Stimulated activated CD4-positive, alpha-beta T cell treated with anti-CD3 and anti-CD28 coated beads, TNF-alpha, amount 100 ng/mL, for 48 hours (primary cell): Measurements from ENCODE around the gene YAE1.

ENCODE experiments used
- DNase-seq, 3 donors: peaks; one replicate each; pipeline ENCODE4 v3.0.0-alpha.2; 2020; ENCODE audit warnings: low read depth in 3 of 3

Gene YAE1

DNA sequence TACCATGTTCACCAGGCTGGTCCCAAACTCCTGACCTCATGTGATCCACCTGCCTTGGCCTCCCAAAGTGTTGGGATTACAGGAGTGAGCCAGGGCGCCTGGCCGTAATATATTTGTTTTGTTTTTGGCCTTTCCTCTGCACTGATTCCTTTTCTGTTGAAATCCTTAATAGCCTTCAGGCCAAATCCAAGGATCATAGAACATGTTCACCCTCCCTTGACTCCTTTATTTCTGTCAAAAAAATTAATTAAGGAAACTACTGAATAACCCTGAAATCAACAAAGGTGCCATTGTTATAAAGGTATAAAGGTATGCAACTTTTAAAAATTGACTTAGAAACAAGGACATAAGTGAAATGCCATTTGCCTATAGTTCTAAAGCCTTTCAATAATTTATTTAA lies 41.7 kb downstream of the YAE1 start:
- no peak for DNase-seq

DNA sequence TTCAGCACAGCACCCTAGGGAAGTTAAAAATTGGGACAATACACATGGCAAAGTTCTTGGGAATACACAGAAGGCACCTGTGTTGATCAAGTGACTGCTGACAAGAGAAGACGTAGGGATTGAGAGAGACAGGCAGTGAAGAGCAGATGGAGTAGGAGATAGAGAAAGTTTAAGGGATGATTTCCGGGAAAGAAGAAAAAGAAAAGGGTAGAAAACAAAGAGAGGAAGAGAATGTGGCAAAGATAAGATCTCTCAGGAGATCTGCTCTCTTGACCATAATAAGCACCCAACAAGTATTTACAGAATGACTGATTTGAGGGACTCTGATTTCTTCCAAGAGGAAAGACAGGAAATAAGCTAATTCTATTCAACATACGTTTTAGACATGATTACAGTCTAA lies 42.1 kb downstream of the YAE1 start:
- no peak for DNase-seq

DNA sequence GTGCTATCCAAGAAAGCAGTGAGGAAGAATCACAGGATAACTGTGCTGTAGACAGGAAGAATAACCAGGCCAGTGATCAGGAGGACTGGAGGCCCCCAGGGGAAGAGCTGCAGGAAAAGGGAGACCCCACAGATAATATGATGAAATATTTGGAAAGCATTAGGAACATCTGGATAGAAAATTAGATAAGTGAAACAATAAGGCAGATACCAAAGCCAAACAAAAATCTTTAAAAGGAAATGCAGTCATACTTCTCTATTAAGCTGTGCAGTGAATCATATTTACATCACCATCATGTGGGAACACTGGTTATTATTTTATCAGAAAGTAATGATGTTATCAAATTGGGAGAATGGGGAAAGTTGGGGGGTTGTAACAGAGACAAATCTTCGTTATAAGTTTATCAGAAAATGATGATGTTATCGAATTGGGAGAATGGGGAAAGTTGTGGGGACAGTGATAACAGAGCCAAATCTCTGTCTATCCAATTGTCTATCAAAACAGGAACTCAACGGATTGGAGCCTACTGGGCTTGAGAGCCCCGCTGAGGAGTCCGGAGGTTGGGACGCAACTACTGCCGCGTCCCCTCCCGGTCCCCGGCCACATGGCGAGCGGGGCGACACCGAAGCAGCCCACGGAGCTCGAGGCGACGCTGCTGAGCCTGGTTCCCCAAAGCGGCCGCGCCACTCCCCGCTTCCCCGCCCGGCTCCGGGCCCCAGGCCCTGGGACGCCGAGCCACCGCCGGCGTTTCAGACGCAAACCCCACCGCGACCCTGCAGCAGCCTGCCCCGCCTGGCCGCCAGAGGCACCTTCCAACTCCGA lies 43.1 kb downstream of the YAE1 start:
- DNase-seq: no peak

DNA sequence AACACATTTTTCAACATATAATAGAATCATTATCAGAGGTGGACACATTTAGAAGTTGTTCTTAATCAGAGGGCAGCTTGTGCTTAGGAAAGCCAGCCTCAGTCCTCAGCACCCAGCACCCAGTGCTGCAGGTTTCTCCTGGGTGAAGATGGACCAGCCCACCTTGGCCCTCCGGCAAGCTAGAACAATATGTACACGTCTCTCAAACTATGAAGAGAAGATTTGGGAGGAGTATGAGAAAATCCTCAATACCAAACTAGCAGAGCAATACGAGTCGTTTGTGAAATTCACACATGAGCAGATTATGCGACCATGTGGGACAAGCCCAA lies 43.7 kb downstream of the YAE1 start:
- DNase-seq: no peak

DNA sequence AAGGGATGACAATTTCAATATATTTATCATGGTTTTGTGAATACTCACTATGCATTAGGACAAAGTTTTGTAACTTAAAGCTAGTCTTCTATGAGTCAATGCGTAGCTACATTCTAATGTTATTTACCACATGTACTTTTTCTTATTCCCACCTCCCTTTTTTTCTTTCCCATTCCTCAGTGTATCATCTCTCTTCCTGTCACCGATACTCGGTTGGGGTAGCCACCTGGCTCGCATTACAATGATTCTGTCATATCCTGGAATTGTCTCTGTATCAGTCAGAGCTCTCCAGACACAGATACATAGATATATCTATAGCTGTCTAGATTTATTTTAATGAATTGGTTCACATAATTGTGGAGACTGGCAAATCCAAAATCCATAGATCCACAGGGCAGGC lies 47.4 kb downstream of the YAE1 start:
- no peak for DNase-seq

DNA sequence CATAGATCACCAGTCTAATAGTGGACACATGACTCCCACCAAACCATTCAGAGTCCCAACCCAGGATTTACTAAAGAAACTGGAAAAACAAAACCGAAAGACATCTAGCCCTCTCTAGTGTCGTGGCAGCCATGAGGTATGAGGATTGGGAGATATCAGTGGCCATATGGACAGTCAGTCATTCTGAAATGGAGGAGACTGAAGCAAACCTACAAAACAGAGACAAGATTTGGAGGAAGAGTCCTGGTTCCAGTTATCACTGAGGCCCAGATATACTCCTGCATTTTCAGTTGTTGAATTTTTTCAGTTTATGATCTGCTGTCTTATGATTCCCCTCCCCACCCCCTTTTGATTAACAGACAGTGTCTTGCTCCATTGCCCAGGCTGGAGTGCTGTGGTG lies 48.1 kb downstream of the YAE1 start:
- no peak for DNase-seq

DNA sequence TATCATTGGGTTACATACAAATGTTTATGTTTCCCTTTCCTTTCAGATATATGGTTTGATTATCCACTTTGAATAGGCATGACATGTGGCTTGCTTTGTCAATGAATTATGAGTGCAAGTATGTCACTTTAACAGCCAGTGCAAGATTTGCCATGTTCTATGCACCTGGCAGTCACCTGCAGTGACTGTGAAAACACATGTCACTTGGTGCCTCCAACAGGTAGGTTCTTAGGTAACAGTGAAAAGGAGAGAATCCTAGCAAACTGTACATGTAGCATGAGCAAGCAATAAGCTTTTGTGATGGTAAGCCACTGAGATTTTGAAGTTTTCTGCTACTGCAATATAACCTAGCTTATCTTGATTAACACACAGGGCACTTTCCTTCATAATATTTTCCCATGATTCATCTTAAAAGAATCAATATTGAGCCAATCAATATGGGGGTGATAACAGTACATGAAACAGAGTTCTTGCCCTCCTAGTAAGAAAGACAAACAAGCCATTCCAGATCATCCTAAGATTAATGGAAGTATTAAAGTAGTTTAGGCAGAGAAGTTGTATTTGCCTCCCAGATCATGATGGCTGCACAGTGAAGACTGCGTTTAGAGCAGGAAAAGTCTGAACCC lies 49.3 kb downstream of the YAE1 start:
- DNase-seq: no peak

DNA sequence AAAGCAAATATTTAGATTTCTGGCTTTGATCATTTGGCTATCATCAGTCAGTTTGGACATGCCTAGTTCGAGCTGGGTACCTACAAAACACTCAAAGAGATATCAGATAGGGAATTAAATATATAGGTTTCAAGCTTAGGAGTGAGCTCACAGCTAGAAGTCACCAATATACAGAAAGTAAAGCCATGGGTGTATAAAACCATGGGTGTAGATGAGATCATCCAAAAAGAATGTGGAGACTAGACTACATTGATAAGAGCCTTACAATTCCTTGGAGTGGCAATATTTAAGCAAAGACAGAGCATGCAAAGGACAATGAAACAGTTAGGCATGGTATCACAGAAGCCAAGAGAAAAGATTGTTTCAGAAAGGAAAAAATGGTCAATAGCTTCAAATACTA lies 49.9 kb downstream of the YAE1 start:
- DNase-seq: no peak

DNA sequence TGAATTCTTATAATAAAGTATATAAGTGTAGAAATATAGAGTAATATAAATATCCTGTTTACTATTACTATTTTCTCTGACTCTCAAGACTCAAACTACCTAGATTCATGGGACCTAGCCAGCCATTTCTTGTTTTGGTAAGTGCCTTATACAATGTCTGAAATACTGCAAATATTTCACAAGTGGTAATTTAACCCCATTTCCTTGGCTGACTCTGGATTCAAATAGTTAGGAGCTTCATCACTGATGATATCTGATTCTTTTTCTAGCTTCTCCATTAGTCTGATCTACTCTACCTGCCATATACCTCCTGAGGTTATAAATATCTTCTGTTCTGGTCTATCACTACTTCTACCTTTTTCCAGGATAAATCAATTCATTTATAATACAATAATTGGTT lies 50.8 kb downstream of the YAE1 start:
- no peak for DNase-seq

DNA sequence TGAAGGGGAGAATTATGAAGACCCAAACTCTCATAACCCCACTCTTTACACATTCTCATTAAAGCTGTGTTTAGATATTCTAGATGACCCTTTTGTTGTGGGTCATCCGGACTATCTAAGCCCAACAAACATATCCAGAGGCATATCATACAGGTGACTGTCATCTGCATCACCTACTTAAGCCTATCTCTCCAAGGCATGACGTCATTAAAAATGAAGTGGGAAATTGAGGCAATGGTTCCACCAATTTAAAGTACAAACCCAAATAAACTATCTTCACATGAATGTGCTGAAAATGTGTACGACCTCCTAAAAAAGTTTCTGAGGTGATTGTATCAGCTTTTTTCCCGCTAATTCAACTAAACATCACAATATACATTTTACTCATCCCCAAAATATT lies 52.7 kb downstream of the YAE1 start:
- no peak for DNase-seq

DNA sequence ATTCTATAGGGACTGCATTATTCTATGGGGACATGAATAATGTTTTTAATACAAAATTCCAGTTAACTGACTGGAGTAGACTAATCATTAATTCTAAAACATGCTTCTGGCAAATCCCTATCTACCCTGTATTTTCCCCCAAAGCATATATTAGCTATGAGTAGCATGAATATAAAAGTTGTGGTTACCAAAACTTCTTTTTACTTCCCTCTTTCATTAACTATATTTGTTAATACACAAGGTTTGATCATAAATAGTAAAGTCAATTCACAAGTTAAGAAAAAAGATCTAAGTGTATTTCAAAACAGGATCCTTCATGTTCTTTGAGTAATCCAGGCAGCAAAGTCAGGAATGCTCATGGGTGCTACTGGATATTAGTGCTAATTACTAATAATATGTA lies 54.3 kb downstream of the YAE1 start:
- no peak for DNase-seq

DNA sequence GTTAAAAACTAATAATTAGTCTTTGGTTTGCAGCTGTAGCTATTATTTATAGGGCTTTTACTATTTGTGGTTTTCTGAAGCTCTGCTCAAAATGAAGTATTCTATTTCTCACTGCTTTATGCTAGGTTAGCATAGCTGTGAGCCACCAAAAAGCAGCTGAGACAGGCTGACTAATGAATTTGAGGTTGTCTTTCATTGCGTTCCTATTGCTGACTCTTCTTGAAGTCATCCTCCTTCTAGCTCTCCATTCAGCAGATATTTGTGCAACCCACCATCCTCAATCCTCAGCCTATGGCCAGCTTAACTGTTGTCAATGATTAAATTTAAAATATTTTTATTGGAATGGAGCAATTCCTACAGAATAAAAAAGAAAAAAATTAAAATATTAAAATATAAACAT lies 55.1 kb downstream of the YAE1 start:
- no peak for DNase-seq

DNA sequence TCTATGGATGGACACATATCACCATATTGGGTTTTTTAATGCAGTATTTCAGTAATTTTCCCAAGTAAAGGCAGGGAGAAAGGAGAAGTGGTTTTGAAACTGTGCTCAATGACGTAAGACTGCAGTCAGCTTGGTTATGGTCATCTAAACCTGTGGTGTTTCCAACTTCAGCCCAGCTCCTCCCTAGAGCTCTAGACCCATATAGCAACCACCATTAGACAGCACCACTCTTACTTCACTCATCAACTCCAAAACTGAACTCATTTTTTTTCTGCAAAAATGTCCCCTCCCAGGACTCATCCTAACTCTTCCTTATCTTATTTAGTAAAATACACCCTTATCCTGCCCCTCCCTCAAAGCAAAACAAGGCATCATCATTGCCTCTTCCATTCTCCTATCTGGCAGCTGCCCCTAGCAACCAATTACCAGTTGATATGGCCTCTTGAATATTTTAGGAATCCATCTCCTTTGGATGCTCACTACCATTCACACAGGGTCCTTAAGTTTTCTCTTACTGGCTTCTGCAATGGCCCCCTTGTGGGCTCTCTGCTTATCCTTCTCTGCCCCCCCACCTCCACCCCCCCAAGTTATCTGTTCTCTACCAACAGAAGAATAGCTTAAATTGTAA lies 55.7 kb downstream of the YAE1 start:
- DNase-seq: no peak
